ENCODE measurements around the gene GALNT15. TPM values are rescaled to one million over a fixed set of nuclear protein-coding genes. Genes with fewer than 3 reads are reported as not detected.

The GALNT15 gene
- total RNA-seq, 4 donors from 2014 or later = 26.2 to 88.8 (median 39.4) TPM

DNA sequence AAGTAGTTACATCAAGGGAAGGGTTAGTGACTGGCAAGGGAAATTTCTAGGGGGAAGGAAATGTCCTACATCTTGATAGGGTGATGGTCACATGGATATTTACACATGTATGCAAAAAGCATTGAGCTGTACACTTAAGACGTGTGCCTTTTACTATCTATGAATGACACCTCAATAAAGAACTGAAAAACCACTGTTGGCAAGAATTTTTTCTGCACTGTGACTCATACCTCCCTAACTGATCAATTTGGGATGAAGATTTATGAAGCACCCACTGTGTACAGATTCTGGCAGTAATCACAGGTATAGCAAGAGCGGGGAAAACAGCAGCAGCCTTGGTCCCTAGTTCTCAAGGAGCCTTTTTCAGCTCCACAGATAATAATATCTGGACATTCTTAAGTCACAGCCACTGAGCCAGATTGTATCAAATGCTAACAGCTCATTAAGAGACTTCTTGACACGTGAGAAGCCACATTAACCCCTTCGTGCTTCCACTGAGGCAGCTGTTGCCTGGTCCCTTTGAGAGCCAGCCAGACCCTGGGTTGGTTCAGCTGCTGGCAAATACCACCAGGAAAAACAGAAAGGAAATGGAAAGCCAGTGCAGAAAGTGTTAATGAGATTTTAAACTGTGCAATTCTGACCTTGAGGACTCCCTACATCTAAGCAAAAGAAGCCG is 32.0 kb upstream of the GALNT15 start:
- H3K4me3 ChIP-seq = no peak overlapping the region
- H3K36me3 ChIP-seq = no peaks in the 10 kb centered on the region
- in situ Hi-C loops (cut with MboI; ENCODE audit: low pct_ligation_motif_present in 1 of 4, low pct_unique_long_range_greater_than_20kb in 1 of 4, low sequenced_read_pairs in 3 of 4) (no loop called here), intact Hi-C loops (cut with DNase I; ENCODE audit: low total_unique reads) (no loop called here)
- H3K27ac ChIP-seq = no peak overlapping the region
- no peak for DNase-seq
- H3K27me3 ChIP-seq = no peaks in the 10 kb centered on the region
- 74 to 93% methylated on average over 3 to 5 of the region's 5 CpGs for WGBS, 2 donors (ENCODE audit: low coverage in 1 of 2)
- TF ChIP-seq POLR2AphosphoS5 (IDR thresholded peaks at IDR 0.05) (no peak), EP300 (IDR thresholded peaks at IDR 0.05; ENCODE audit: low read depth) (no peak), POLR2A (IDR thresholded peaks at IDR 0.05) (no peak)
- TF ChIP-seq, protein P1, sequence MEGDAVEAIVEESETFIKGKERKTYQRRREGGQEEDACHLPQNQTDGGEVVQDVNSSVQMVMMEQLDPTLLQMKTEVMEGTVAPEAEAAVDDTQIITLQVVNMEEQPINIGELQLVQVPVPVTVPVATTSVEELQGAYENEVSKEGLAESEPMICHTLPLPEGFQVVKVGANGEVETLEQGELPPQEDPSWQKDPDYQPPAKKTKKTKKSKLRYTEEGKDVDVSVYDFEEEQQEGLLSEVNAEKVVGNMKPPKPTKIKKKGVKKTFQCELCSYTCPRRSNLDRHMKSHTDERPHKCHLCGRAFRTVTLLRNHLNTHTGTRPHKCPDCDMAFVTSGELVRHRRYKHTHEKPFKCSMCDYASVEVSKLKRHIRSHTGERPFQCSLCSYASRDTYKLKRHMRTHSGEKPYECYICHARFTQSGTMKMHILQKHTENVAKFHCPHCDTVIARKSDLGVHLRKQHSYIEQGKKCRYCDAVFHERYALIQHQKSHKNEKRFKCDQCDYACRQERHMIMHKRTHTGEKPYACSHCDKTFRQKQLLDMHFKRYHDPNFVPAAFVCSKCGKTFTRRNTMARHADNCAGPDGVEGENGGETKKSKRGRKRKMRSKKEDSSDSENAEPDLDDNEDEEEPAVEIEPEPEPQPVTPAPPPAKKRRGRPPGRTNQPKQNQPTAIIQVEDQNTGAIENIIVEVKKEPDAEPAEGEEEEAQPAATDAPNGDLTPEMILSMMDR (IDR thresholded peaks at IDR 0.05) = no peak
- no peaks in the 10 kb centered on the region for H3K9me3 ChIP-seq
- H3K4me1 ChIP-seq = no peaks in the 10 kb centered on the region

DNA sequence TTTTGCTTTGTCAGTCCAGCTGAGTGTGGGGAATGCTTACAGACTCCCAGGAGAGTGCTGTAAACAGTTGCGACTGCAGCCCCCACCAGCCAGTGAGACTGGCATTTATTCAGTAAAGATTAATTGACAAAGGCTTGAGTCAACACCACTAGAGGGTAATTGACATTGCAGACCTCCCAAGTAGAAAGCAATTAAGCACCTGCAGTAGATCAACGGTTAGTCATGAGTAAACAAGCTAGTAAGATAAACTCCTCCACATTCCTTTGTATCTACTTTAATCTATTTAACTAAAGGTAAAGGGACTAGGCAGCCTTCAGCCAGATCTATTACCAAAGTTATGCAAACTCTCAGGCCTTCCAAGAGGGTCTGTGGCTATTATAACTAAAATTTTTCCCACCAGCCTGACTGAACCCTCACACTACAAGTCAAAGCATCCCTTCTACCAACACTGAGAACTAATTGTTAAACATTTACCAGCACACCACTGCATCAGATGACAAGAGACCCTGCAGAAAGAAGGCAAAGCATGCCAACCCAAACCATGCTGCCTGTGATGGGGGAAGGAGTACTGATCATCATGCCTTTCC is 30.5 kb upstream of the GALNT15 start:
- TF ChIP-seq, protein P1 (IDR thresholded peaks at IDR 0.05) = no peak
- TF ChIP-seq POLR2AphosphoS5 (IDR thresholded peaks at IDR 0.05) = no peak
- no peak for TF ChIP-seq POLR2A (IDR thresholded peaks at IDR 0.05)
- TF ChIP-seq EP300 (IDR thresholded peaks at IDR 0.05; ENCODE audit: low read depth) = no peak
- Histone ChIP-seq H3K27ac (no peak overlapping the region), H3K36me3 (no peaks in the 10 kb centered on the region), H3K4me3 (no peak overlapping the region), H3K27me3 (no peaks in the 10 kb centered on the region), H3K4me1 (no peaks in the 10 kb centered on the region), H3K9me3 (no peaks in the 10 kb centered on the region)
- in situ Hi-C loops (cut with MboI; ENCODE audit: low pct_ligation_motif_present in 1 of 4, low pct_unique_long_range_greater_than_20kb in 1 of 4, low sequenced_read_pairs in 3 of 4) (no loop called here), intact Hi-C loops (cut with DNase I; ENCODE audit: low total_unique reads) (no loop called here)
- DNase-seq = no peak
- WGBS, 2 donors (ENCODE audit: low coverage in 1 of 2) = 46 to 57% methylated on average over 1 to 2 of the region's 2 CpGs

- in situ Hi-C loops (cut with MboI; ENCODE audit: low pct_ligation_motif_present in 1 of 4, low pct_unique_long_range_greater_than_20kb in 1 of 4, low sequenced_read_pairs in 3 of 4) (no loop called here), intact Hi-C loops (cut with DNase I; ENCODE audit: low total_unique reads) (no loop called here)
- no peak overlapping the region for H3K27ac ChIP-seq
- H3K4me3 ChIP-seq = no peak overlapping the region
- peaks cover 0 to 2% (median 0%) of the 10 kb centered on the region in 4 donors for H3K4me1 ChIP-seq
- no peaks in the 10 kb centered on the region for H3K36me3 ChIP-seq
- no peak for TF ChIP-seq POLR2AphosphoS5 (IDR thresholded peaks at IDR 0.05)
- TF ChIP-seq EP300 (IDR thresholded peaks at IDR 0.05; ENCODE audit: low read depth) = no peak
- no peak for TF ChIP-seq POLR2A (IDR thresholded peaks at IDR 0.05)
- TF ChIP-seq, protein P1 (IDR thresholded peaks at IDR 0.05) = no peak
- no peaks in the 10 kb centered on the region for H3K9me3 ChIP-seq
- H3K27me3 ChIP-seq = no peaks in the 10 kb centered on the region
- DNase-seq = no peak
- WGBS, 2 donors (ENCODE audit: low coverage in 1 of 2) = 98% methylated on average over 2 of the region's 2 CpGs; no CpG with 5 or more reads in 1 of the 2 donors
Measured at GRCh38 chr3:16145176-16145575, 29.3 kb upstream of the GALNT15 start.

DNA sequence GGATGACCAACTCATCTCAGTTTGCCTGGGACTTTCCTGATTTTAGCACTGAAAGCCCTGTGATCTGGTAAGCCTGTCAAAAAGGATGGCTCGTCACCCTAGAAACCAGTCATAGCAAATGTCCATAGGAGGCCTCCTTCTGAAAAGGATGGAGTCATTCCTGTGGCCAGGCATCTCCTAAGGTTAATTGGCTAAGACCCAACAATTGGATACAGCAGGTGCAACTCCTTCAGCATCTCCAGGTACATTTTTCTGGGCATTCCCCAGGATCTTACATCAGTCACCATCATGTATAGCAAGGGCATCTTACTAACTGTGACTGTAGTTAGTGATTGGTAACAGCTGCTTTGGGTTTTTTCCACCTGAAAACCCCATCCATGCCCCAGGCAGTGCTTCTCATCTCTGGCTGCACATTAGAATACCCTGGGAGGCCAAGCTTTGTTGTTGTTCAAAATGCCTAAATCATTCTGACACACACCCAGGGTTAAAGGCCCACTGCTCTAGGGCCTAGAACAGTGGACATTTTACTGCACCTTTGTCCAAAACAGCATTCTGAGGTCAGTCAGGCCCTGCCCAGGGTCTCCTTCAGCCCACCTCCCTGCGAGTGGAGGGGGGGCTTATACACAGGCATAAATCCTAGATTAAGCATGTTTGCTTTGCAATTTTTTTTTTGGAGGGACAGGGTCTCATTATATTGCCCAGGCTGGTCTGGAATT is 28.3 kb upstream of the GALNT15 start:
- Histone ChIP-seq H3K9me3 (no peaks in the 10 kb centered on the region), H3K27ac (no peak overlapping the region), H3K4me1 (peaks cover 0 to 6% (median 3%) of the 10 kb centered on the region in 4 donors), H3K27me3 (no peaks in the 10 kb centered on the region), H3K36me3 (no peaks in the 10 kb centered on the region), H3K4me3 (no peak overlapping the region)
- TF ChIP-seq, protein P1 (IDR thresholded peaks at IDR 0.05) = no peak
- TF ChIP-seq EP300 (IDR thresholded peaks at IDR 0.05; ENCODE audit: low read depth) = no peak
- TF ChIP-seq POLR2AphosphoS5 (IDR thresholded peaks at IDR 0.05) = no peak
- TF ChIP-seq POLR2A (IDR thresholded peaks at IDR 0.05) = no peak
- DNase-seq = no peak
- 82% methylated on average over 2 of the region's 2 CpGs; no CpG with 5 or more reads in 1 of the 2 donors for WGBS, 2 donors (ENCODE audit: low coverage in 1 of 2)
- in situ Hi-C loops (cut with MboI; ENCODE audit: low pct_ligation_motif_present in 1 of 4, low pct_unique_long_range_greater_than_20kb in 1 of 4, low sequenced_read_pairs in 3 of 4) = no loop called here
- intact Hi-C loops (cut with DNase I; ENCODE audit: low total_unique reads) = no loop called here
